GM23248 (cell line): ENCODE results near the gene GARRE1. TPM values are rescaled to one million over a fixed set of nuclear protein-coding genes. Genes with fewer than 3 reads are reported as not detected.
A peak's percentile ranks its signal among the peaks of the same experiment; 100 is the strongest.
"Not testable (repeated sequence)": the region's sequence is repeated elsewhere in the genome, so short reads cannot be mapped to it uniquely, and the experiment has no call there.

Experiments
- DNase-seq: peaks from one replicate; pipeline ENCODE4 v3.0.0-alpha.2; 2015
- H2AFZ ChIP-seq: fragments of 200-600 bp; sonication (generic); 2 replicates; pipeline ENCODE4 v1.6.1; 2016; ENCODE audit warnings: antibody characterized with exemption
- H3F3A ChIP-seq: fragments of 200-600 bp; sonication (generic); 2 replicates; pipeline ENCODE4 v1.6.1; 2016; ENCODE audit warnings: mild to moderate bottlenecking, antibody characterized with exemption, mixed run types; ENCODE audit not compliant: insufficient read depth
- H3K27ac ChIP-seq: fragments of 200-600 bp; sonication (generic); 2 replicates; pipeline ENCODE4 v1.5.1; 2016; ENCODE audit warnings: mild to moderate bottlenecking
- H3K27me3 ChIP-seq: fragments of 200-600 bp; sonication (generic); replicated peaks from 2 replicates; pipeline ENCODE4 v1.6.1; 2016; ENCODE audit warnings: mild to moderate bottlenecking; ENCODE audit not compliant: insufficient read depth
- H3K36me3 ChIP-seq: fragments of 200-600 bp; sonication (generic); 2 replicates; pipeline ENCODE4 v1.6.1; 2016; ENCODE audit warnings: low read depth, mild to moderate bottlenecking
- H3K4me1 ChIP-seq: fragments of 200-600 bp; sonication (generic); 2 replicates; pipeline ENCODE4 v1.6.1; 2016; ENCODE audit warnings: mild to moderate bottlenecking; ENCODE audit not compliant: insufficient read depth
- H3K4me2 ChIP-seq: fragments of 200-600 bp; sonication (generic); one replicate; pipeline ENCODE4 v1.6.1; 2016; ENCODE audit warnings: mild to moderate bottlenecking; ENCODE audit not compliant: unreplicated experiment
- H3K4me3 ChIP-seq: fragments of 200-600 bp; sonication (generic); 2 replicates; pipeline ENCODE4 v1.5.1; 2016; ENCODE audit warnings: mild to moderate bottlenecking
- H3K79me2 ChIP-seq: fragments of 200-600 bp; sonication (generic); 2 replicates; pipeline ENCODE4 v1.6.1; 2016; ENCODE audit warnings: mild to moderate bottlenecking; ENCODE audit not compliant: insufficient read depth
- H3K9ac ChIP-seq: fragments of 200-600 bp; sonication (generic); 2 replicates; pipeline ENCODE4 v1.6.1; 2016; ENCODE audit warnings: mild to moderate bottlenecking
- H3K9me2 ChIP-seq: fragments of 200-600 bp; sonication (generic); 2 replicates; pipeline ENCODE4 v1.6.1; 2016; ENCODE audit warnings: mixed run types, mild to moderate bottlenecking, moderate library complexity; ENCODE audit not compliant: insufficient read depth
- H3K9me3 ChIP-seq: fragments of 200-600 bp; sonication (generic); one replicate; pipeline ENCODE4 v1.6.1; 2017; ENCODE audit warnings: low read depth
- H4K20me1 ChIP-seq: fragments of 200-600 bp; sonication (generic); 2 replicates; pipeline ENCODE4 v1.6.0; 2016; ENCODE audit not compliant: insufficient read depth
- EZH2 ChIP-seq: fragments of 200-600 bp; sonication (generic); IDR thresholded peaks from 2 replicates; pipeline ENCODE4 v1.6.1; 2018; ENCODE audit warnings: antibody characterized with exemption, mild to moderate bottlenecking; ENCODE audit not compliant: insufficient read depth, poor library complexity, severe bottlenecking
- EZH2phosphoT487 ChIP-seq: fragments of 200-600 bp; sonication (generic); IDR thresholded peaks from 2 replicates; pipeline ENCODE4 v1.6.1; 2018; ENCODE audit warnings: antibody characterized with exemption, moderate library complexity, mild to moderate bottlenecking, low read depth; ENCODE audit not compliant: insufficient read depth
- WGBS, 2 experiments: methylation state at CpG; one replicate each; pipeline ENCODE4 v1.1.6; 2015 to 2017; ENCODE audit warnings: low lambda C conversion rate in 2 of 2, low coverage in 1 of 2; ENCODE audit errors: missing lambda C conversion rate in 2 of 2; 5-methylcytosine and 5-hydroxymethylcytosine counted together
- in situ Hi-C: fragments of 300-500 bp; cut with MboI; formaldehyde crosslinking; loops from 2 replicates; pipeline ENCODE4 v1.15.0; 2020
- polyA plus RNA-seq: library from polyadenylated mRNA; unstranded; fragments of >200 nt; fragmentation: Nextera tagmentation; extraction: Ambion mirVana; gene quantifications from 2 replicates; pipeline ENCODE4 v1.2.1, GENCODE V29; 2016
- total RNA-seq: library from RNA; depleted of rRNA; stranded (reverse); fragments of >200 nt; shearing (Covaris generic); gene quantifications from 2 replicates; pipeline ENCODE4 v1.2.3, GENCODE V29; 2014; rRNA removed

The GARRE1 gene
- total RNA-seq = 18.0 and 19.0 TPM in 2 replicates
- polyA plus RNA-seq = 10.9 and 12.1 TPM in 2 replicates

- Histone ChIP-seq H3K4me3 (peak within 1 kb of the TSS; percentile 100), H3K36me3 (no peaks in the 10 kb centered on the region), H4K20me1 (no peaks in the 10 kb centered on the region), H2AFZ (peak within 1 kb of the TSS; percentile 100), H3K9me3 (no peaks in the 10 kb centered on the region), H3K79me2 (peaks cover 48% of the 10 kb centered on the region), H3K4me2 (peak within 1 kb of the TSS; percentile 90), H3F3A (peaks cover 15% of the 10 kb centered on the region; the same call in 1 of the 2 replicates), H3K9me2 (no peaks in the 10 kb centered on the region), H3K9ac (peak within 1 kb of the TSS; percentile 98), H3K27me3 (no peaks in the 10 kb centered on the region), H3K4me1 (peaks cover 23% of the 10 kb centered on the region), H3K27ac (peak within 1 kb of the TSS; percentile 73)
- in situ Hi-C loops = no loop called here
- DNase-seq = peak; percentile 83
- TF ChIP-seq EZH2phosphoT487 (no peak), EZH2 (no peak)
- WGBS, 2 experiments = 0 to 1% methylated on average over 13 to 47 of the region's 56 CpGs
Measured at GRCh38 chr19:34254046-34254697, at the start of gene GARRE1. TSS of gene GARRE1 (plus strand) at chr19:34254554. CDS start at chr19:34300474, 45,920 bp downstream.

GRCh38 chr19:34205324-34205723 lies 49.0 kb upstream of the GARRE1 start:
- H3K36me3 ChIP-seq = peaks cover 38% of the 10 kb centered on the region
- DNase-seq, H3K4me1 ChIP-seq, H3K9me3 ChIP-seq, H3K9ac ChIP-seq, H3K9me2 ChIP-seq, H3K27me3 ChIP-seq, H3K27ac ChIP-seq, H3K4me2 ChIP-seq, in situ Hi-C loops, H2AFZ ChIP-seq, H3F3A ChIP-seq, H4K20me1 ChIP-seq, H3K4me3 ChIP-seq: not testable (repeated sequence)
- 95 to 96% methylated on average over 7 of the region's 7 CpGs for WGBS, 2 experiments
- peaks cover 84% of the 10 kb centered on the region for H3K79me2 ChIP-seq

- H3K4me3 ChIP-seq = no peak overlapping the region
- H3K79me2 ChIP-seq = peaks cover 80% of the 10 kb centered on the region
- 0 out of 2 replicates have a peak, but pooled peaks cover under 1% of the 10 kb centered on the region for H3F3A ChIP-seq
- H2AFZ ChIP-seq = no peak overlapping the region
- peaks cover 50% of the 10 kb centered on the region for H3K36me3 ChIP-seq
- no peaks in the 10 kb centered on the region for H3K27me3 ChIP-seq
- no peaks in the 10 kb centered on the region for H4K20me1 ChIP-seq
- no peak overlapping the region for H3K4me2 ChIP-seq
- TF ChIP-seq EZH2 (no peak), EZH2phosphoT487 (no peak)
- H3K27ac ChIP-seq = no peak overlapping the region
- H3K9me2 ChIP-seq = no peaks in the 10 kb centered on the region
- no peak for DNase-seq
- WGBS, 2 experiments = 88 to 100% methylated on average over 1 of the region's 1 CpG
- no peaks in the 10 kb centered on the region for H3K9me3 ChIP-seq
- H3K4me1 ChIP-seq = 0 out of 2 replicates have a peak, but pooled peaks cover under 1% of the 10 kb centered on the region
- no peak overlapping the region for H3K9ac ChIP-seq
- in situ Hi-C loops = no loop called here
Measured at GRCh38 chr19:34208291-34208884, 46.0 kb upstream of the GARRE1 start.

- TF ChIP-seq EZH2 (no peak), EZH2phosphoT487 (no peak)
- 85% methylated on average over 4 of the region's 4 CpGs for WGBS, 2 experiments
- no peaks in the 10 kb centered on the region for H3K9me3 ChIP-seq
Measured at GRCh38 chr19:34209726-34210125, 44.6 kb upstream of the GARRE1 start.

More at GRCh38 chr19:34209726-34210125, 44.6 kb upstream of the GARRE1 start:
- no peak overlapping the region for H2AFZ ChIP-seq
- no peak for DNase-seq
- in situ Hi-C loops = no loop called here
- H3K4me1 ChIP-seq = no peaks in the 10 kb centered on the region
- 0 out of 2 replicates have a peak, but pooled peaks cover 3% of the 10 kb centered on the region for H3F3A ChIP-seq
- H3K27ac ChIP-seq = no peak overlapping the region
- no peaks in the 10 kb centered on the region for H3K9me2 ChIP-seq
- peaks cover 52% of the 10 kb centered on the region for H3K36me3 ChIP-seq
- no peaks in the 10 kb centered on the region for H4K20me1 ChIP-seq
- peaks cover 82% of the 10 kb centered on the region for H3K79me2 ChIP-seq
- no peak overlapping the region for H3K4me3 ChIP-seq
- H3K27me3 ChIP-seq = no peaks in the 10 kb centered on the region
- no peak overlapping the region for H3K9ac ChIP-seq
- no peak overlapping the region for H3K4me2 ChIP-seq
